CD4-positive, alpha-beta memory T cell (primary cell): ENCODE results near the gene TCHH. TPM values are rescaled to one million over a fixed set of nuclear protein-coding genes. Genes with fewer than 3 reads are reported as not detected.

ENCODE experiments used
- CTCF ChIA-PET: fragments of 350-600 bp; sonication (Branson Sonifier 250); formaldehyde crosslinking; loops from one replicate; lab custom pipeline; 2021; ENCODE audit warnings: inconsistent platforms; ENCODE audit not compliant: partially characterized antibody; lab: Charles Lee
- POLR2A ChIA-PET: fragments of 350-600 bp; sonication (Branson Sonifier 250); formaldehyde crosslinking; loops from one replicate; lab custom pipeline; 2021; ENCODE audit not compliant: partially characterized antibody; lab: Charles Lee
- DNase-seq, 5 donors: peaks; one replicate each; pipeline versions ENCODE4 v3.0.0 to v3.0.0-alpha.2; 2020 to 2022; ENCODE audit warnings: mixed read lengths in 1 of 5
- H3K27ac ChIP-seq: one replicate; pipeline ENCODE4 v1.7.0; 2013; ENCODE audit warnings: low read depth, low read length
- H3K27me3 ChIP-seq: 2 replicates; pipeline ENCODE4 v1.7.0; 2013; ENCODE audit warnings: mild to moderate bottlenecking, low read length, moderate library complexity; ENCODE audit not compliant: insufficient read depth
- H3K36me3 ChIP-seq: 2 replicates; pipeline ENCODE4 v1.7.0; 2013; ENCODE audit warnings: mild to moderate bottlenecking, low read length, moderate library complexity; ENCODE audit not compliant: insufficient read depth
- H3K4me1 ChIP-seq: 2 replicates; pipeline ENCODE4 v1.7.0; 2013; ENCODE audit warnings: mild to moderate bottlenecking, low read length, moderate library complexity; ENCODE audit not compliant: insufficient read depth
- H3K4me3 ChIP-seq, 2 donors: one replicate each; pipeline ENCODE4 v1.7.0; 2013; ENCODE audit warnings: low read length in 2 of 2, mild to moderate bottlenecking in 1 of 2
- H3K9me3 ChIP-seq, 2 donors: one replicate each; pipeline ENCODE4 v1.7.0; 2013; ENCODE audit warnings: low read length in 2 of 2, control low read depth in 1 of 2; ENCODE audit not compliant: control insufficient read depth in 1 of 2
- H3K27ac Mint-ChIP-seq, 7 donors: one replicate each; pipeline ENCODE4 v1.8.0; 2020 to 2021; ENCODE audit warnings: mixed read lengths in 7 of 7, mild to moderate bottlenecking in 6 of 7, inconsistent platforms in 3 of 7, moderate library complexity in 3 of 7
- H3K27me3 Mint-ChIP-seq, 2 donors: one replicate each; pipeline ENCODE4 v1.8.0; 2020 to 2021; ENCODE audit warnings: mixed read lengths in 2 of 2
- H3K36me3 Mint-ChIP-seq, 2 donors: one replicate each; pipeline ENCODE4 v1.8.0; 2020 to 2021; ENCODE audit warnings: mixed read lengths in 2 of 2, inconsistent platforms in 1 of 2, mild to moderate bottlenecking in 1 of 2
- H3K4me1 Mint-ChIP-seq, 4 donors: one replicate each; pipeline ENCODE4 v1.8.0; 2020 to 2021; ENCODE audit warnings: mixed read lengths in 4 of 4, mild to moderate bottlenecking in 1 of 4
- H3K4me3 Mint-ChIP-seq, 8 donors: one replicate each; pipeline ENCODE4 v1.8.0; 2020 to 2021; ENCODE audit warnings: mixed read lengths in 8 of 8, mild to moderate bottlenecking in 7 of 8, moderate library complexity in 6 of 8, inconsistent platforms in 3 of 8
- H3K9me3 Mint-ChIP-seq, 8 donors: one replicate each; pipeline ENCODE4 v1.8.0; 2020 to 2021; ENCODE audit warnings: mixed read lengths in 8 of 8, mild to moderate bottlenecking in 5 of 8, inconsistent platforms in 3 of 8, moderate library complexity in 1 of 8
- intact Hi-C: fragments of 100-400 bp; cut with micrococcal nuclease; formaldehyde crosslinking; loops from one replicate; pipeline ENCODE4 v1.15.1; 2023
- polyA plus RNA-seq, 2 donors: library from polyadenylated mRNA; unstranded; fragments of 300-500 nt; fragmentation: Illumina TruSeq; gene quantifications; one replicate each; pipeline ENCODE4 v1.2.3, GENCODE V29; 2021
- total RNA-seq, 2 experiments: library from RNA; stranded (reverse); gene quantifications; one replicate each; pipeline ENCODE4 v1.2.3, GENCODE V29; 2021

TCHH gene
- total and polyA plus RNA-seq, 4 experiments from 2014 or later: 0.06 TPM; not detected in 3

GRCh38 chr1:152107984-152108881 lies 7.0 kb downstream of the TCHH start:
- Histone ChIP-seq H3K4me3 (no peak overlapping the region), H3K27me3 (peaks cover 56% of the 10 kb centered on the region), H3K4me1 (peaks cover 47% of the 10 kb centered on the region), H3K27ac (no peak overlapping the region), H3K9me3 (no peaks in the 10 kb centered on the region), H3K36me3 (no peaks in the 10 kb centered on the region)
- POLR2A ChIA-PET: no interaction called here
- Mint-ChIP-seq H3K27ac (peak overlapping the region in 2 of 7 donors; percentile 17 to 79), H3K9me3 (peaks cover 0 to 20% (median 10%) of the 10 kb centered on the region in 8 donors), H3K36me3 (peaks cover 0 to 4% of the 10 kb centered on the region in 2 donors), H3K27me3 (peaks cover 16 to 28% of the 10 kb centered on the region in 2 donors), H3K4me1 (peaks cover 0 to 13% (median 9%) of the 10 kb centered on the region in 4 donors), H3K4me3 (peak overlapping the region in 5 of 8 donors; percentile 27 to 64 (median 55))
- CTCF ChIA-PET: interaction anchor here (1.0 to 1.3 kb wide), 2 partner anchors 55 to 271 kb away, joined by 3 to 4 read pairs; no protein-coding TSS in a partner anchor
- DNase-seq: no peak
- intact Hi-C loops: no loop called here

- ChIA-PET CTCF (interaction anchor here (1.0 to 1.3 kb wide), 2 partner anchors 54 to 270 kb away, joined by 3 to 4 read pairs; no protein-coding TSS in a partner anchor), POLR2A (no interaction called here)
- Mint-ChIP-seq H3K36me3 (peaks cover 0 to 4% of the 10 kb centered on the region in 2 donors), H3K4me3 (peak overlapping the region in 4 of 8 donors; percentile 31 to 68 (median 48)), H3K9me3 (peaks cover 0 to 20% (median 10%) of the 10 kb centered on the region in 8 donors), H3K4me1 (peaks cover 0 to 13% (median 9%) of the 10 kb centered on the region in 4 donors), H3K27ac (peak overlapping the region in 2 of 7 donors; percentile 28 to 79), H3K27me3 (peaks cover 20 to 28% of the 10 kb centered on the region in 2 donors)
- Histone ChIP-seq H3K4me3 (no peak overlapping the region), H3K9me3 (no peaks in the 10 kb centered on the region), H3K4me1 (peaks cover 40% of the 10 kb centered on the region), H3K27ac (no peak overlapping the region), H3K36me3 (no peaks in the 10 kb centered on the region), H3K27me3 (peaks cover 48% of the 10 kb centered on the region)
- no peak for DNase-seq
- intact Hi-C loops: no loop called here
Measured at GRCh38 chr1:152107031-152107983, 7.9 kb downstream of the TCHH start.

DNA sequence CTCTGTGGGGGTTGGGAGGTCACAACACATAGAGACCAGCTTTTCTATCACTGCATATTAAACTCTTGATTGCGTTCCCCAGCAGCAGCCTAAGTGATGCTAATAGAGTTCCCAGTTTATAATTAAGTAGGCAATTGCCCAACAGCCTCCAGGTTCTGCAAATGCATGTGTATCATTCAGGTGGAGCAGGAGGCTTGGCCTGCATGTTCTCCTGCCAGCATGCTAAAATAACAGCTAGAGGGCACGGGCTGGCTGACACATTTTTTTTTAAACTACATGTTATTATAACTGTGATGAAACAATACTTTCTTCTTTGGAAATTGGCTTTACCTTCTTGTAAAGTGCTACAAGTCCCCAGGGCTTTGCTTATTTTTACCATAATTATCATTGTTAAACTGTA lies 10.4 kb downstream of the TCHH start:
- CTCF ChIA-PET: interaction anchor here (0.9 kb wide), 1 partner anchor 84 kb away, joined by 3 read pairs; no protein-coding TSS in a partner anchor
- Histone ChIP-seq H3K4me3 (no peak overlapping the region), H3K36me3 (no peaks in the 10 kb centered on the region), H3K4me1 (peaks cover 21% of the 10 kb centered on the region), H3K27ac (no peak overlapping the region), H3K9me3 (no peaks in the 10 kb centered on the region), H3K27me3 (peaks cover 48% of the 10 kb centered on the region)
- H3K36me3 Mint-ChIP-seq: peaks cover 0 to 4% of the 10 kb centered on the region in 2 donors
- intact Hi-C loops: no loop called here
- POLR2A ChIA-PET: no interaction called here
- H3K27me3 Mint-ChIP-seq: peaks cover 31 to 43% of the 10 kb centered on the region in 2 donors
- DNase-seq: no peak
- H3K27ac Mint-ChIP-seq: no peak overlapping the region
- peaks cover 0 to 20% (median 10%) of the 10 kb centered on the region in 8 donors for H3K9me3 Mint-ChIP-seq
- no peak overlapping the region for H3K4me3 Mint-ChIP-seq
- peaks cover 0 to 13% (median 9%) of the 10 kb centered on the region in 4 donors for H3K4me1 Mint-ChIP-seq

GRCh38 chr1:152096931-152097330 lies 18.3 kb downstream of the TCHH start:
- Histone ChIP-seq H3K27me3 (no peaks in the 10 kb centered on the region), H3K9me3 (no peaks in the 10 kb centered on the region), H3K4me1 (no peaks in the 10 kb centered on the region), H3K4me3 (no peak overlapping the region), H3K27ac (no peak overlapping the region), H3K36me3 (no peaks in the 10 kb centered on the region)
- intact Hi-C loops: no loop called here
- ChIA-PET POLR2A (no interaction called here), CTCF (no interaction called here)
- DNase-seq: no peak
- Mint-ChIP-seq H3K9me3 (peaks cover 6 to 27% (median 18%) of the 10 kb centered on the region in 8 donors), H3K27me3 (peaks cover 30 to 42% of the 10 kb centered on the region in 2 donors), H3K36me3 (peaks cover 0 to 7% of the 10 kb centered on the region in 2 donors), H3K4me3 (no peak overlapping the region), H3K27ac (no peak overlapping the region), H3K4me1 (no peaks in the 10 kb centered on the region)

DNA sequence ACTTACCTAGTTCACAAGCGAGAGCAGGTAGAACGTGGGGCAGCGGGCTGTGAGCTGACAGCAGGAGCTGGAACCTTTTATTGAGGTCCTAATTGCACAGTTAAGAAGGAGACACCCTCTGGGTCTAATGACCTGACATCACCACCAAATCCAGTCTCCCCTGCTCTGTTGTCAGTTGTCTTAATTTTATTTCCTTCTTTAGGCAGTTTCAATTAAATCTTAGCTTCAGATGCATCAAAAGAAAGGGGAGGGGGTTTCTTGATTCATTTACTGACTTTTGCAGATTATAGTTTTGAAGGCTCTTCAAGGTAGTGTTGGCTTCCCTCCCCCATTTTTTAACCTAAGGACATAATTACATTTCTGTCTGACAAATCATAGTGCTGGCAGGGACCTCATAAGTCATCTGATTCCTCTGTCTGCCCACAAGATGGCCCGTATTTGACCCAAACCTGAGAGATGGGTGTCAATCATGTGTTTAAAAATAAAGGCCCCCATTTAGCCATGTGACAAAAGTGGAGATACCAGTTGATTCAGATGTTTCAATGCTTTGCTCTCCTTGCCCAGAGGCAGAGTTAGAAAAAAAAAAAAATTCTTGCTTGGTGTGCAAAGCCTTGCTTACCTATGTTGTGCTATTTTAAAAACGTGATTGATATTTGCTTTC lies 26.1 kb downstream of the TCHH start, which contains the start of gene TCHHL1:
TSS of gene TCHHL1 (minus strand) at position 51 of the 661 bp plus-strand sequence. CDS start 921 bp downstream, outside the sequence.
- no peaks in the 10 kb centered on the region for H3K36me3 ChIP-seq
- no peak within 1 kb of the TSS for H3K27ac ChIP-seq
- H3K4me1 ChIP-seq: no peaks in the 10 kb centered on the region
- peaks cover 0 to 6% of the 10 kb centered on the region in 2 donors for H3K36me3 Mint-ChIP-seq
- H3K4me1 Mint-ChIP-seq: no peaks in the 10 kb centered on the region
- POLR2A ChIA-PET: no interaction called here
- no peak within 1 kb of the TSS for H3K4me3 Mint-ChIP-seq
- no peak for DNase-seq
- peaks cover 6 to 33% (median 23%) of the 10 kb centered on the region in 8 donors for H3K9me3 Mint-ChIP-seq
- peaks cover 18 to 22% of the 10 kb centered on the region in 2 donors for H3K27me3 Mint-ChIP-seq
- no peaks in the 10 kb centered on the region for H3K9me3 ChIP-seq
- CTCF ChIA-PET: interaction anchor here (1.0 kb wide), 1 partner anchor 10 kb away, joined by 3 read pairs; no protein-coding TSS in a partner anchor
- no peaks in the 10 kb centered on the region for H3K27me3 ChIP-seq
- no peak within 1 kb of the TSS for H3K27ac Mint-ChIP-seq
- intact Hi-C loops: no loop called here
- no peak within 1 kb of the TSS for H3K4me3 ChIP-seq

DNA sequence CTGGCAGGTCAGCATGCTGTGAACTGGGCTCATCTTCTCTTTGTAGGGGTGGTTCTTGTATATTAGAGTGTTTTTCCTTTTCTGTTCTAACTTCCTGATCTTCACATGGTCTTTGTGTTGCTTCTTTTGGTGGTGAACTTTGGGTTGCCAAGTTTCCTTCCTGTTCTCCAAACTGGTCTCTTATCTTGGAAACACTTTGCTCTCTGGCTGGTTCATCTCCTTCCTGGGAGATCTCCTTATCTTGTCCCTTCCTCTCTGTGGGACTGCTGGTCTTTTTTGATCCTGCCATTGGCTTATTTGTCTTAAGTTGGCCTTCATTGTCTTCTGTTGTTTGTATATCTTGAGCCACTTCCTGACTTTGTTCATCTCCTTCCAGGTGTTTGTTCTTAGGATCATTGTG lies 28.5 kb downstream of the TCHH start:
- ChIA-PET POLR2A (no interaction called here), CTCF (no interaction called here)
- DNase-seq: no peak
- no peak overlapping the region for H3K27ac ChIP-seq
- Mint-ChIP-seq H3K4me3 (no peak overlapping the region), H3K27ac (no peak overlapping the region), H3K9me3 (peaks cover 0 to 15% (median 6%) of the 10 kb centered on the region in 8 donors), H3K36me3 (peaks cover 0 to 3% of the 10 kb centered on the region in 2 donors), H3K27me3 (peaks cover 15 to 19% of the 10 kb centered on the region in 2 donors), H3K4me1 (no peaks in the 10 kb centered on the region)
- H3K4me3 ChIP-seq: no peak overlapping the region
- no peaks in the 10 kb centered on the region for H3K27me3 ChIP-seq
- no peaks in the 10 kb centered on the region for H3K9me3 ChIP-seq
- no peaks in the 10 kb centered on the region for H3K4me1 ChIP-seq
- intact Hi-C loops: no loop called here
- no peaks in the 10 kb centered on the region for H3K36me3 ChIP-seq
